GM23248 (cell line): Measurements from ENCODE around the gene TTC9. TPM values are rescaled to one million over a fixed set of nuclear protein-coding genes. Genes with fewer than 3 reads are reported as not detected.

Experiments used
- DNase-seq: peaks from one replicate; pipeline ENCODE4 v3.0.0-alpha.2; 2015
- H2AFZ ChIP-seq: fragments of 200-600 bp; sonication (generic); 2 replicates; pipeline ENCODE4 v1.6.1; 2016; ENCODE audit warnings: antibody characterized with exemption
- H3F3A ChIP-seq: fragments of 200-600 bp; sonication (generic); 2 replicates; pipeline ENCODE4 v1.6.1; 2016; ENCODE audit warnings: mild to moderate bottlenecking, antibody characterized with exemption, mixed run types; ENCODE audit not compliant: insufficient read depth
- H3K27ac ChIP-seq: fragments of 200-600 bp; sonication (generic); 2 replicates; pipeline ENCODE4 v1.5.1; 2016; ENCODE audit warnings: mild to moderate bottlenecking
- H3K27me3 ChIP-seq: fragments of 200-600 bp; sonication (generic); replicated peaks from 2 replicates; pipeline ENCODE4 v1.6.1; 2016; ENCODE audit warnings: mild to moderate bottlenecking; ENCODE audit not compliant: insufficient read depth
- H3K36me3 ChIP-seq: fragments of 200-600 bp; sonication (generic); 2 replicates; pipeline ENCODE4 v1.6.1; 2016; ENCODE audit warnings: low read depth, mild to moderate bottlenecking
- H3K4me1 ChIP-seq: fragments of 200-600 bp; sonication (generic); 2 replicates; pipeline ENCODE4 v1.6.1; 2016; ENCODE audit warnings: mild to moderate bottlenecking; ENCODE audit not compliant: insufficient read depth
- H3K4me2 ChIP-seq: fragments of 200-600 bp; sonication (generic); one replicate; pipeline ENCODE4 v1.6.1; 2016; ENCODE audit warnings: mild to moderate bottlenecking; ENCODE audit not compliant: unreplicated experiment
- H3K4me3 ChIP-seq: fragments of 200-600 bp; sonication (generic); 2 replicates; pipeline ENCODE4 v1.5.1; 2016; ENCODE audit warnings: mild to moderate bottlenecking
- H3K79me2 ChIP-seq: fragments of 200-600 bp; sonication (generic); 2 replicates; pipeline ENCODE4 v1.6.1; 2016; ENCODE audit warnings: mild to moderate bottlenecking; ENCODE audit not compliant: insufficient read depth
- H3K9ac ChIP-seq: fragments of 200-600 bp; sonication (generic); 2 replicates; pipeline ENCODE4 v1.6.1; 2016; ENCODE audit warnings: mild to moderate bottlenecking
- H3K9me2 ChIP-seq: fragments of 200-600 bp; sonication (generic); 2 replicates; pipeline ENCODE4 v1.6.1; 2016; ENCODE audit warnings: mixed run types, mild to moderate bottlenecking, moderate library complexity; ENCODE audit not compliant: insufficient read depth
- H3K9me3 ChIP-seq: fragments of 200-600 bp; sonication (generic); one replicate; pipeline ENCODE4 v1.6.1; 2017; ENCODE audit warnings: low read depth
- H4K20me1 ChIP-seq: fragments of 200-600 bp; sonication (generic); 2 replicates; pipeline ENCODE4 v1.6.0; 2016; ENCODE audit not compliant: insufficient read depth
- EZH2 ChIP-seq: fragments of 200-600 bp; sonication (generic); IDR thresholded peaks from 2 replicates; pipeline ENCODE4 v1.6.1; 2018; ENCODE audit warnings: antibody characterized with exemption, mild to moderate bottlenecking; ENCODE audit not compliant: insufficient read depth, poor library complexity, severe bottlenecking
- EZH2phosphoT487 ChIP-seq: fragments of 200-600 bp; sonication (generic); IDR thresholded peaks from 2 replicates; pipeline ENCODE4 v1.6.1; 2018; ENCODE audit warnings: antibody characterized with exemption, moderate library complexity, mild to moderate bottlenecking, low read depth; ENCODE audit not compliant: insufficient read depth
- WGBS, 2 experiments: methylation state at CpG; one replicate each; pipeline ENCODE4 v1.1.6; 2015 to 2017; ENCODE audit warnings: low lambda C conversion rate in 2 of 2, low coverage in 1 of 2; ENCODE audit errors: missing lambda C conversion rate in 2 of 2; 5-methylcytosine and 5-hydroxymethylcytosine counted together
- in situ Hi-C: fragments of 300-500 bp; cut with MboI; formaldehyde crosslinking; loops from 2 replicates; pipeline ENCODE4 v1.15.0; 2020
- polyA plus RNA-seq: library from polyadenylated mRNA; unstranded; fragments of >200 nt; fragmentation: Nextera tagmentation; extraction: Ambion mirVana; gene quantifications from 2 replicates; pipeline ENCODE4 v1.2.1, GENCODE V29; 2016
- total RNA-seq: library from RNA; depleted of rRNA; stranded (reverse); fragments of >200 nt; shearing (Covaris generic); gene quantifications from 2 replicates; pipeline ENCODE4 v1.2.3, GENCODE V29; 2014

The TTC9 gene
- total and polyA plus RNA-seq, 2 experiments from 2014 or later = not detected

GRCh38 chr14:70718383-70719118 is 76.8 kb downstream of the TTC9 start:
- peaks cover 49% of the 10 kb centered on the region for H3K27me3 ChIP-seq
- no peak overlapping the region for H3K4me3 ChIP-seq
- 26 to 32% methylated on average over 8 of the region's 8 CpGs for WGBS, 2 experiments
- H3K9me2 ChIP-seq = no peaks in the 10 kb centered on the region
- no peaks in the 10 kb centered on the region for H3K4me1 ChIP-seq
- DNase-seq = no peak
- no peaks in the 10 kb centered on the region for H3F3A ChIP-seq
- TF ChIP-seq EZH2phosphoT487 = no peak
- TF ChIP-seq EZH2 = no peak
- H3K36me3 ChIP-seq = no peaks in the 10 kb centered on the region
- in situ Hi-C loops = loop anchor here (10.0 kb wide), 1 partner anchor 94 kb away; no protein-coding TSS in a partner anchor
- no peak overlapping the region for H3K4me2 ChIP-seq
- H3K79me2 ChIP-seq = no peaks in the 10 kb centered on the region
- no peak overlapping the region for H3K27ac ChIP-seq
- no peak overlapping the region for H2AFZ ChIP-seq
- H3K9me3 ChIP-seq = no peaks in the 10 kb centered on the region
- no peak overlapping the region for H3K9ac ChIP-seq
- no peaks in the 10 kb centered on the region for H4K20me1 ChIP-seq

- DNase-seq = peak; percentile 12
- WGBS, 2 experiments = 18 to 21% methylated on average over 2 of the region's 2 CpGs
These were observed 79.8 kb downstream of the TTC9 start for GRCh38 chr14:70721542-70721941.

GRCh38 chr14:70722418-70722817 is 80.7 kb downstream of the TTC9 start:
- in situ Hi-C loops = no loop called here
- no peak for TF ChIP-seq EZH2
- TF ChIP-seq EZH2phosphoT487 = no peak
- no peak for DNase-seq
- Histone ChIP-seq H3K4me3 (no peak overlapping the region), H3K4me2 (no peak overlapping the region), H2AFZ (no peak overlapping the region), H3F3A (no peaks in the 10 kb centered on the region), H3K36me3 (no peaks in the 10 kb centered on the region), H3K27ac (no peak overlapping the region), H3K27me3 (peaks cover 45% of the 10 kb centered on the region; the same call in 1 of the 2 replicates), H3K79me2 (no peaks in the 10 kb centered on the region), H3K9me3 (no peaks in the 10 kb centered on the region), H3K4me1 (no peaks in the 10 kb centered on the region), H3K9ac (no peak overlapping the region), H3K9me2 (no peaks in the 10 kb centered on the region), H4K20me1 (no peaks in the 10 kb centered on the region)
- 11 to 25% methylated on average over 3 of the region's 3 CpGs for WGBS, 2 experiments

More at GRCh38 chr14:70721542-70721941, 79.8 kb downstream of the TTC9 start:
- Histone ChIP-seq H3K4me3 (no peak overlapping the region), H2AFZ (no peak overlapping the region), H3K9ac (no peak overlapping the region), H3K27me3 (peaks cover 50% of the 10 kb centered on the region), H3F3A (no peaks in the 10 kb centered on the region), H3K4me1 (no peaks in the 10 kb centered on the region), H3K36me3 (no peaks in the 10 kb centered on the region), H4K20me1 (no peaks in the 10 kb centered on the region), H3K9me2 (no peaks in the 10 kb centered on the region), H3K27ac (no peak overlapping the region), H3K9me3 (no peaks in the 10 kb centered on the region), H3K79me2 (no peaks in the 10 kb centered on the region), H3K4me2 (no peak overlapping the region)
- in situ Hi-C loops = no loop called here
- TF ChIP-seq EZH2 (no peak), EZH2phosphoT487 (no peak)

GRCh38 chr14:70723276-70723675 is 81.6 kb downstream of the TTC9 start:
- WGBS, 2 experiments = 33 to 38% methylated on average over 5 of the region's 5 CpGs
- TF ChIP-seq EZH2phosphoT487 (no peak), EZH2 (no peak)
- H3K9me3 ChIP-seq = no peaks in the 10 kb centered on the region

GRCh38 chr14:70724110-70724509 is 82.4 kb downstream of the TTC9 start:
- Histone ChIP-seq H3K36me3 (no peaks in the 10 kb centered on the region), H3K4me3 (no peak overlapping the region), H3K27me3 (peaks cover 40% of the 10 kb centered on the region; the same call in 1 of the 2 replicates), H2AFZ (no peak overlapping the region), H3K4me1 (no peaks in the 10 kb centered on the region), H3K9ac (no peak overlapping the region), H4K20me1 (no peaks in the 10 kb centered on the region), H3K79me2 (no peaks in the 10 kb centered on the region), H3K9me2 (no peaks in the 10 kb centered on the region), H3K9me3 (no peaks in the 10 kb centered on the region), H3K4me2 (no peak overlapping the region), H3F3A (no peaks in the 10 kb centered on the region), H3K27ac (no peak overlapping the region)
- no peak for DNase-seq
- WGBS, 2 experiments = 32% methylated on average over 3 of the region's 3 CpGs
- TF ChIP-seq EZH2phosphoT487 (no peak), EZH2 (no peak)
- in situ Hi-C loops = no loop called here

More at GRCh38 chr14:70723276-70723675, 81.6 kb downstream of the TTC9 start:
- Histone ChIP-seq H3K4me3 (no peak overlapping the region), H2AFZ (no peak overlapping the region), H3K4me1 (no peaks in the 10 kb centered on the region), H4K20me1 (no peaks in the 10 kb centered on the region), H3K4me2 (no peak overlapping the region), H3K36me3 (no peaks in the 10 kb centered on the region), H3K79me2 (no peaks in the 10 kb centered on the region), H3F3A (no peaks in the 10 kb centered on the region), H3K9ac (no peak overlapping the region), H3K27me3 (peaks cover 43% of the 10 kb centered on the region; the same call in 1 of the 2 replicates), H3K27ac (no peak overlapping the region), H3K9me2 (no peaks in the 10 kb centered on the region)
- in situ Hi-C loops = no loop called here
- DNase-seq = no peak
